ENCODE measurements around the gene SPRY2.

DNA sequence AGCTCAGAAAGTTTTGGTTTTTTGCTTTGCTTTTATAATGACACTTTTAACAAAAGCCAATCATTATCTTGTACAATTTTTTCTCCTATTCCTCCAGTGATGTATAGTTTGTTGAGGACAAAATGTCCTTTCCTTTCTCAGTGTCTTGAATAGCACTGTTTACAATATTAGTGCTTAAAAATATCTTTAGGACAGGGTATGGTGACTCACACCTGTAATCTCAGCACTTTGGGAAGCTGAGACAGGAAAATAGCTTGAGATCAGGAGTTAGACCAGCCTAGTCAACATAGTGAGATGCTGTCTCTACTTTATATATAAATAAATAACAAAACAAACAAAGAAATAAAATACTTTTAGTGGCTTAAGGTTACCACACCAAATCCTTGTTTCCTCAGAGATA lies 41.9 kb downstream of the SPRY2 start:
- TF ChIP-seq, protein P1, sequence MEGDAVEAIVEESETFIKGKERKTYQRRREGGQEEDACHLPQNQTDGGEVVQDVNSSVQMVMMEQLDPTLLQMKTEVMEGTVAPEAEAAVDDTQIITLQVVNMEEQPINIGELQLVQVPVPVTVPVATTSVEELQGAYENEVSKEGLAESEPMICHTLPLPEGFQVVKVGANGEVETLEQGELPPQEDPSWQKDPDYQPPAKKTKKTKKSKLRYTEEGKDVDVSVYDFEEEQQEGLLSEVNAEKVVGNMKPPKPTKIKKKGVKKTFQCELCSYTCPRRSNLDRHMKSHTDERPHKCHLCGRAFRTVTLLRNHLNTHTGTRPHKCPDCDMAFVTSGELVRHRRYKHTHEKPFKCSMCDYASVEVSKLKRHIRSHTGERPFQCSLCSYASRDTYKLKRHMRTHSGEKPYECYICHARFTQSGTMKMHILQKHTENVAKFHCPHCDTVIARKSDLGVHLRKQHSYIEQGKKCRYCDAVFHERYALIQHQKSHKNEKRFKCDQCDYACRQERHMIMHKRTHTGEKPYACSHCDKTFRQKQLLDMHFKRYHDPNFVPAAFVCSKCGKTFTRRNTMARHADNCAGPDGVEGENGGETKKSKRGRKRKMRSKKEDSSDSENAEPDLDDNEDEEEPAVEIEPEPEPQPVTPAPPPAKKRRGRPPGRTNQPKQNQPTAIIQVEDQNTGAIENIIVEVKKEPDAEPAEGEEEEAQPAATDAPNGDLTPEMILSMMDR (IDR thresholded peaks at IDR 0.05; ENCODE audit: extremely low read depth in 1 of 2, insufficient read depth in 1 of 2, low read depth in 1 of 2, low read length in 2 of 2): no peak
- TF ChIP-seq, protein P2, sequence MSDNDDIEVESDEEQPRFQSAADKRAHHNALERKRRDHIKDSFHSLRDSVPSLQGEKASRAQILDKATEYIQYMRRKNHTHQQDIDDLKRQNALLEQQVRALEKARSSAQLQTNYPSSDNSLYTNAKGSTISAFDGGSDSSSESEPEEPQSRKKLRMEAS (IDR thresholded peaks at IDR 0.05; ENCODE audit: insufficient read depth, insufficient read length): no peak
- TF ChIP-seq POLR2A (IDR thresholded peaks at IDR 0.05; ENCODE audit: low read depth, low read length) (no peak), EZH2 (IDR thresholded peaks at IDR 0.05; ENCODE audit: borderline replicate concordance, low read depth, low read length, severe bottlenecking) (no peak), POLR2AphosphoS5 (IDR thresholded peaks at IDR 0.05; ENCODE audit: insufficient read depth, low read depth, low read length) (no peak), FOS (IDR thresholded peaks at IDR 0.05; ENCODE audit: borderline replicate concordance, insufficient read depth, low read length) (peak; percentile 43)
